ENCODE data around the gene POLQ. TPM values are rescaled to one million over a fixed set of nuclear protein-coding genes. Genes with fewer than 3 reads are reported as not detected.

POLQ gene
- total RNA-seq, 1 donor from 2014 or later = 2.5 TPM

Other genes starting within 250 kb of the POLQ start
- not detected for gene ARGFX, start 22.0 kb upstream of the POLQ start, total RNA-seq
- gene FBXO40, start 47.4 kb upstream of the POLQ start, total RNA-seq = not detected
- 35.4 TPM for gene HCLS1, start 114.9 kb upstream of the POLQ start, total RNA-seq
- gene GOLGB1, start 203.8 kb upstream of the POLQ start, total RNA-seq = 45.4 TPM